GM12874 (cell line): ENCODE measurements around the gene GARIN5A.

Source experiments
- CTCF ChIP-seq: IDR thresholded peaks from 2 replicates; pipeline ENCODE4 v1.5.1; 2011; ENCODE audit warnings: low read depth, mild to moderate bottlenecking, control low read depth, low read length, moderate library complexity; ENCODE audit not compliant: insufficient read depth

Gene GARIN5A

GRCh38 chr19:50420127-50420526 lies 56.5 kb downstream of the GARIN5A start:
- TF ChIP-seq CTCF = no peak

- TF ChIP-seq CTCF = no peak
Observed at GRCh38 chr19:50419580-50420035, 57.0 kb downstream of the GARIN5A start.

GRCh38 chr19:50419022-50419579 lies 57.5 kb downstream of the GARIN5A start:
- TF ChIP-seq CTCF = no peak

GRCh38 chr19:50418176-50419021 lies 58.2 kb downstream of the GARIN5A start, which contains the start of gene SPIB:
Gene SPIB, plus strand, starts transcription at chr19:50418938. Its CDS starts 25 bp downstream, at chr19:50418963.
- no peak for TF ChIP-seq CTCF

- no peak for TF ChIP-seq CTCF
Observed at GRCh38 chr19:50417111-50418081, 59.3 kb downstream of the GARIN5A start.
